Thoracic aorta (tissue), 2 donors: ENCODE results near the gene TP53. TPM values are rescaled to one million over a fixed set of nuclear protein-coding genes. Genes with fewer than 3 reads are reported as not detected.
A peak's percentile ranks its signal among the peaks of the same experiment; 100 is the strongest.

ENCODE experiments used
- ATAC-seq: fragments of 150-250 bp; one replicate; pipeline ENCODE4 v1.8.0; 2017; ENCODE audit warnings: low read depth; ENCODE audit not compliant: insufficient number of reproducible peaks, low FRiP score
- DNase-seq: peaks from one replicate; pipeline ENCODE4 v3.0.0-alpha.2; 2020; ENCODE audit warnings: low spot score
- H3K27ac ChIP-seq, 2 donors: fragments of 200-600 bp; sonication (generic); 1 replicate in 1 of 2; 2 replicates in 1 of 2; pipeline ENCODE4 v1.5.1; 2016; ENCODE audit warnings: mild to moderate bottlenecking in 2 of 2, moderate library complexity in 2 of 2
- H3K27me3 ChIP-seq: fragments of 200-600 bp; sonication (generic); replicated peaks from 2 replicates; pipeline ENCODE4 v1.6.0; 2016; ENCODE audit warnings: mild to moderate bottlenecking; ENCODE audit not compliant: insufficient read depth
- H3K36me3 ChIP-seq: fragments of 200-600 bp; sonication (generic); one replicate; pipeline ENCODE4 v1.5.1; 2016
- H3K4me1 ChIP-seq, 2 donors: fragments of 200-600 bp; sonication (generic); 1 replicate in 1 of 2; 2 replicates in 1 of 2; pipeline versions ENCODE4 v1.5.1 to v1.6.0; 2016; ENCODE audit warnings: low read depth in 2 of 2, mild to moderate bottlenecking in 1 of 2; ENCODE audit not compliant: control insufficient read depth in 1 of 2
- H3K4me3 ChIP-seq: fragments of 200-600 bp; sonication (generic); 2 replicates; pipeline ENCODE4 v1.5.1; 2016; ENCODE audit warnings: mild to moderate bottlenecking
- H3K9me3 ChIP-seq: fragments of 200-600 bp; sonication (generic); 2 replicates; pipeline ENCODE4 v1.5.1; 2016
- total RNA-seq, 2 donors: library from RNA; depleted of rRNA; stranded (reverse); fragments of >200 nt; gene quantifications; one replicate each; pipeline versions ENCODE4 v1.1.0 to v1.2.3, GENCODE V29; 2016
- TF ChIP-seq, protein P1 (sequence below): fragments of 200-600 bp; sonication (generic); IDR thresholded peaks from one replicate; pipeline ENCODE4 v1.5.1; 2019; ENCODE audit warnings: antibody characterized with exemption

The TP53 gene
- total RNA-seq, 2 donors from 2014 or later: 16.8 to 23.7 TPM

DNA sequence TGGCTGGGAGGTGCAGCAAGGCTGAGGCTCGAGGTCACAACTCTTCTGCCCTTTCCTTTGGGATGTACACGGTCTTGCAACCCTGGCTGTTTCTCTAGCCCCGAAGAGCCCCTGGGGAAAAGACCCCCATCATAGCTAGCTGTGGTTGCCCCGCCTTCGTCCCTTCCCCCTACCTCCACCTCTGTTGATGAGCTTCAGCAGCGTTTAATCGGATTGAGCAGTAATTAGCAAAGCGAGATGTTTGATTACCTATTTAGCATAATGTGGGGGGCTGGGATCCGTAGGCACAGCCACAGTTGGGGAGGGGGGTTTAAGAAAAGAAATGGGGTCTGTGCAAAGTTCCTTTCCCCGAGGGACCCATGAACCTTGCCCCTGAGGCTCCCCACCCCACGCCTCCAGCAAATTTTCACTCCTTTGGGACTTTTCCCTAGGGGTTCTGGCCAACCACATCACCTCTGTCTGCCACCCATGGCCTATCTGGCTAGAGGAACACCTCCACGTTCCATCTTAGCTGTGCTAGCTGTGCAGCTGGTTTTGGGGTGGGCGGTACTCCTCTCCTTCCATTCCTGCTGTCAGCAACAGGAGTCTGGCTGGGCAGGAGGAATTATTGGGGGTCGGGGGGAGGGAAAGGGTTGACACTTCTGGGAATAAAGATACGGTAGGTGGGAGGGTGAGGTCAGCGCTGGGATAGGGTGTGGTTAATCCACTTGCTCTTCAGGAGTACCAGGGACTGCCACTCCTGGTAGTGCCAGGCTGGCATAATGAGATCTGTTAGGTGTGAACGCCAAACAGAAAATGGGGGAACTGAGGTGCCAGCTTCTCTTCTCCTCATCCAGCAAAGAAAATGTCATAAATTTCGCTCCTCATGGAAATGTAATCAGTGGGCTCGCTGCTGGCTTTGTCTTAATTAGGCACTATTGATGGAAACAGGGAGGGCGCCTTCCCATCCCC is 28.9 kb upstream of the TP53 start:
- ATAC-seq: no peak
- Histone ChIP-seq H3K27me3 (no peaks in the 10 kb centered on the region), H3K36me3 (no peaks in the 10 kb centered on the region), H3K9me3 (no peaks in the 10 kb centered on the region), H3K4me1 (peaks cover 9 to 17% of the 10 kb centered on the region in 2 donors), H3K27ac (no peak overlapping the region), H3K4me3 (peak overlapping the region; percentile 93)
- no peak for DNase-seq
- TF ChIP-seq, protein P1, sequence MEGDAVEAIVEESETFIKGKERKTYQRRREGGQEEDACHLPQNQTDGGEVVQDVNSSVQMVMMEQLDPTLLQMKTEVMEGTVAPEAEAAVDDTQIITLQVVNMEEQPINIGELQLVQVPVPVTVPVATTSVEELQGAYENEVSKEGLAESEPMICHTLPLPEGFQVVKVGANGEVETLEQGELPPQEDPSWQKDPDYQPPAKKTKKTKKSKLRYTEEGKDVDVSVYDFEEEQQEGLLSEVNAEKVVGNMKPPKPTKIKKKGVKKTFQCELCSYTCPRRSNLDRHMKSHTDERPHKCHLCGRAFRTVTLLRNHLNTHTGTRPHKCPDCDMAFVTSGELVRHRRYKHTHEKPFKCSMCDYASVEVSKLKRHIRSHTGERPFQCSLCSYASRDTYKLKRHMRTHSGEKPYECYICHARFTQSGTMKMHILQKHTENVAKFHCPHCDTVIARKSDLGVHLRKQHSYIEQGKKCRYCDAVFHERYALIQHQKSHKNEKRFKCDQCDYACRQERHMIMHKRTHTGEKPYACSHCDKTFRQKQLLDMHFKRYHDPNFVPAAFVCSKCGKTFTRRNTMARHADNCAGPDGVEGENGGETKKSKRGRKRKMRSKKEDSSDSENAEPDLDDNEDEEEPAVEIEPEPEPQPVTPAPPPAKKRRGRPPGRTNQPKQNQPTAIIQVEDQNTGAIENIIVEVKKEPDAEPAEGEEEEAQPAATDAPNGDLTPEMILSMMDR: no peak

DNA sequence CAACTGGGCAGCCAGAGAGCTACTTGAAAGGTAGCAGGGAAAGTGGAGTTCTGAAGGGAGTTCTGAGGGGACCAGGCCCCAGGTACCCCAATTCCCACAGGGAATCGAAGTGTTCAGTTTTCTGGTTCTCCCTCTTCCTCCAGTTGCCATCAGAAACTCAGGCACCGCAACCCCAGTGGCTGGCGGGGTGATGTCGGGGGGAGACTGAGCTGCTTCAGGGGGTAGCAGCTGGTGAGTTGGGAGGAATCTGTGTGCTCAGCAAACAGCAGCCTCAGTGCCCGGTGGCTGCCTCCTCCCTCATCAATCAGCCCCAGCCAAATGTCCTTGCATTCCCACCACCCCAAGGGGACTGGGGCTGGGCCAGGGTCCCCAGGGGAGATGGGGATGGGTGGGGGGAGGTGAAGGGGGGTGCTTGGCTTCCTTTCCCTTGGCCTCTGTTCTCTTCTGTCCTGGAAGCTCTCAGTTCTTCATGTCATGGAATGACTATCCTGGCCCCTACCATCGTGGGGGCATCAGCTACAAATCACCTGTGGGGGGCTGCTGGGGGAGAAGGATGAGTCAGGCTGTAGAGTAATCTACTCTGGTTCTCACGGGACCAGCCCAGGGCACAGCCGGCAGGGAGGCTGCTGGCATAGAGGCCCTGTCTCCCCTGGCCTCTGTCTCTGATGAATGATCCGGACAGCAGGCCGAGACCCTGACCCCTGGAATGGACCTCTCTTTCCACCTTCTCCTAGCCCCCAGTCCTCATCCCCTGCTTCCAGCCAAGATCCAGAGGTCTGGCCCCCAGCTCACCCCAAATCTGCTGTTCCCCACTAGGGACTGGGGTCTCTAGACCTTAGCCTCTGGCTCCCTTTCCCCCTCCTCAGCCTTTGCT is 27.7 kb upstream of the TP53 start:
- no peaks in the 10 kb centered on the region for H3K9me3 ChIP-seq
- DNase-seq: no peak
- H3K4me1 ChIP-seq: peaks cover 9 to 17% of the 10 kb centered on the region in 2 donors
- no peak overlapping the region for H3K27ac ChIP-seq
- H3K4me3 ChIP-seq: no peak overlapping the region
- no peaks in the 10 kb centered on the region for H3K27me3 ChIP-seq
- no peaks in the 10 kb centered on the region for H3K36me3 ChIP-seq
- TF ChIP-seq, protein P1: no peak
- no peak for ATAC-seq

DNA sequence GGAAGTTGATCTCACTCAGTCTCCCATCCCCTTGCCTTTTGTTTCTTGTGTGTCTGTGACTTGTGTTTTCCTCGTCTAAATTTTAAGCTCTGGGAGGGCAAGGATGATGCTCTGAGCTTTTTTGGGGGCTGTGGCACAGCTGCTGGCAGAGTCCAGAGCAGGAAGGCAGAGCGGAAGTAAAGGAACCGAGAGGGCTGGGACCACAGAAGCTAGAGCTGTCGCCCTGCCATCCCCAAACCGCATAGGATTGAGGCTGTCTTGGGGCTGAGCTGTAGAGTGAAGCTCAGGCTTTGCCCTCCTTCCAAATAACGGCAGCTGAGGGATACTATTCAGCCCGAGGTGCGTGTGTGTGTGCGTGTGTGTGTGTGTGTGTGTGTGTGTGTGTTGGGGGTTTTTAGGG is 26.5 kb upstream of the TP53 start:
- H3K27me3 ChIP-seq: no peaks in the 10 kb centered on the region
- TF ChIP-seq, protein P1: no peak
- H3K4me3 ChIP-seq: no peak overlapping the region
- ATAC-seq (no peak), DNase-seq (no peak)
- H3K9me3 ChIP-seq: no peaks in the 10 kb centered on the region
- H3K36me3 ChIP-seq: no peaks in the 10 kb centered on the region
- no peak overlapping the region for H3K27ac ChIP-seq
- H3K4me1 ChIP-seq: peaks cover 9 to 17% of the 10 kb centered on the region in 2 donors

DNA sequence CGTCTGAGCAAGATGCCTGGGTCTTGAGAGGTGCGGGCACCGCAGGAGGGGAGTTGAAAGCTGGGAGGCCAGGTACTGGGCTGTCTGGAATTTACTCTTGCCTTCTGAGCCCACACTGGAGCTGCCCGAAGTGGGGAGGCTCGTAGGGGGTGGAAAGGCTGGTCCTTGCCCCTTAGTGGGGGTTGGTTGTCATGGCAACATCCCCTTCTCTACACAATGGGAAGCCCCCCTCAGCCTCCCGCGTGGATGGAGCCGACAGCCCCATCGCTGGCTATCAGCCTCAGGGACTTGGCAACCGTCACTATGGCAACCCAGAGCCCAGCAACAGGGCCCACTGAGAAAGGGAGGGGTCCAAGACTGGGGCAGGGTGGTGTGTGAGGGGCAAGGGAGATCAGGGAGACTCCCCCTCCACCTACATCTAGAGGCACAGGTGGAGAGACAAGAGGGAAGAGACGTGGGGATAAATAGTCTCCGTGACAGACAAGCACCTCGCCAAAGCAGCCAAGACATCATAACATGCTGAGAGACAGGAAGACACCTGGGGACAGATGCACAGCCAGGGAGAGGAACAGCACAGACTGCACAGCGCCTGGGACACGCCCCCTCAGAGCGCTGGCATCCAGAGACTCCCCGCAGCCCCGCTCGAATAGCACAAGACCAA is 25.0 kb upstream of the TP53 start:
- Histone ChIP-seq H3K27me3 (no peaks in the 10 kb centered on the region), H3K36me3 (no peaks in the 10 kb centered on the region), H3K4me3 (no peak overlapping the region), H3K27ac (peak overlapping the region in 1 of 2 donors; percentile 17), H3K4me1 (peaks cover 6 to 11% of the 10 kb centered on the region in 2 donors), H3K9me3 (no peaks in the 10 kb centered on the region)
- TF ChIP-seq, protein P1: no peak
- no peak for DNase-seq
- no peak for ATAC-seq
